NB4 (cell line): Measurements from ENCODE around the gene PHKB.

Source experiments
- MYC ChIP-seq: IDR thresholded peaks from 2 replicates; pipeline ENCODE4 v1.6.1; 2011; ENCODE audit warnings: low read depth, low read length
- POLR2A ChIP-seq: IDR thresholded peaks from 2 replicates; pipeline ENCODE4 v1.6.1; 2011; ENCODE audit warnings: mild to moderate bottlenecking; ENCODE audit not compliant: insufficient read length; ENCODE audit errors: extremely low read depth
- TF ChIP-seq, protein P1 (sequence below): IDR thresholded peaks from one replicate; pipeline ENCODE4 v1.5.1; 2012; ENCODE audit warnings: low read depth, low read length
- TF ChIP-seq, protein P2 (sequence below): IDR thresholded peaks from 2 replicates; pipeline ENCODE4 v1.6.1; 2011; ENCODE audit warnings: low read depth, low read length

- TF ChIP-seq, protein P1, sequence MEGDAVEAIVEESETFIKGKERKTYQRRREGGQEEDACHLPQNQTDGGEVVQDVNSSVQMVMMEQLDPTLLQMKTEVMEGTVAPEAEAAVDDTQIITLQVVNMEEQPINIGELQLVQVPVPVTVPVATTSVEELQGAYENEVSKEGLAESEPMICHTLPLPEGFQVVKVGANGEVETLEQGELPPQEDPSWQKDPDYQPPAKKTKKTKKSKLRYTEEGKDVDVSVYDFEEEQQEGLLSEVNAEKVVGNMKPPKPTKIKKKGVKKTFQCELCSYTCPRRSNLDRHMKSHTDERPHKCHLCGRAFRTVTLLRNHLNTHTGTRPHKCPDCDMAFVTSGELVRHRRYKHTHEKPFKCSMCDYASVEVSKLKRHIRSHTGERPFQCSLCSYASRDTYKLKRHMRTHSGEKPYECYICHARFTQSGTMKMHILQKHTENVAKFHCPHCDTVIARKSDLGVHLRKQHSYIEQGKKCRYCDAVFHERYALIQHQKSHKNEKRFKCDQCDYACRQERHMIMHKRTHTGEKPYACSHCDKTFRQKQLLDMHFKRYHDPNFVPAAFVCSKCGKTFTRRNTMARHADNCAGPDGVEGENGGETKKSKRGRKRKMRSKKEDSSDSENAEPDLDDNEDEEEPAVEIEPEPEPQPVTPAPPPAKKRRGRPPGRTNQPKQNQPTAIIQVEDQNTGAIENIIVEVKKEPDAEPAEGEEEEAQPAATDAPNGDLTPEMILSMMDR: no peak
- TF ChIP-seq POLR2A: no peak
- no peak for TF ChIP-seq MYC
- TF ChIP-seq, protein P2, sequence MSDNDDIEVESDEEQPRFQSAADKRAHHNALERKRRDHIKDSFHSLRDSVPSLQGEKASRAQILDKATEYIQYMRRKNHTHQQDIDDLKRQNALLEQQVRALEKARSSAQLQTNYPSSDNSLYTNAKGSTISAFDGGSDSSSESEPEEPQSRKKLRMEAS: no peak
These were observed 58.4 kb downstream of the PHKB start for GRCh38 chr16:47519546-47519945.
